Measurements from ENCODE around the gene PGAP3.

PGAP3 gene

GRCh38 chr17:39636927-39637736, 50.7 kb downstream of the PGAP3 start, which contains the start of gene STARD3 (continued):
- TF ChIP-seq SP7 (tag by site-specific recombination; IDR thresholded peaks at IDR 0.05) (peak; percentile 89), GFI1B (tag by site-specific recombination; IDR thresholded peaks at IDR 0.05) (peak; percentile 40; the same call in 1 of the 2 replicates), OSR2 (tag by site-specific recombination; IDR thresholded peaks at IDR 0.05) (peak; percentile 44; the same call in 1 of the 2 replicates), ZNF24 (tag by site-specific recombination; IDR thresholded peaks at IDR 0.05) (peak; percentile 60; the same call in 1 of the 2 replicates), KLF8 (tag by site-specific recombination; IDR thresholded peaks at IDR 0.05) (peak; percentile 81), HOXD13 (CRISPR knock-in tag; IDR thresholded peaks at IDR 0.05; ENCODE audit: borderline replicate concordance) (no peak), ZNF133 (tag by site-specific recombination; IDR thresholded peaks at IDR 0.05) (no peak), ZNF558 (tag by site-specific recombination; IDR thresholded peaks at IDR 0.05) (no peak), ZNF792 (tag by site-specific recombination; IDR thresholded peaks at IDR 0.05) (no peak), ZBTB49 (tag by site-specific recombination; IDR thresholded peaks at IDR 0.05; ENCODE audit: low read depth) (no peak), ZFP3 (tag by site-specific recombination; IDR thresholded peaks at IDR 0.05; ENCODE audit: low read depth) (no peak), ZNF175 (tag by site-specific recombination; IDR thresholded peaks at IDR 0.05) (no peak), ZNF785 (tag by site-specific recombination; IDR thresholded peaks at IDR 0.05) (no peak), ZNF639 (tag by site-specific recombination; IDR thresholded peaks at IDR 0.05) (peak; percentile 64; the same call in 1 of the 2 replicates)

GRCh38 chr17:39636587-39636926, 51.3 kb downstream of the PGAP3 start:
- no peak for TF ChIP-seq SP2 (tag by site-specific recombination; IDR thresholded peaks at IDR 0.05)
- no peak for TF ChIP-seq ZNF335 (tag by site-specific recombination; conservative IDR thresholded peaks at IDR 0.05)
- peak; percentile 45; the same call in 1 of the 2 replicates for TF ChIP-seq WT1 (tag by site-specific recombination; IDR thresholded peaks at IDR 0.05)
- TF ChIP-seq SCRT2 (tag by site-specific recombination; IDR thresholded peaks at IDR 0.05), result no peak
- POLR2A ChIA-PET, result interaction anchor here (2.2 kb wide), 1 partner anchor 10 kb away, joined by 12 read pairs; the partner anchor contains the start of gene PPP1R1B
- CTCF ChIA-PET, result interaction anchor here (0.5 to 14.6 kb wide), 2 partner anchors 15 to 89 kb away, joined by 3 to 311 read pairs; no protein-coding TSS in a partner anchor

GRCh38 chr17:39635614-39636176, 52.2 kb downstream of the PGAP3 start:
- no peak overlapping the region for H3K4me3 ChIP-seq (ENCODE audit: low read depth, low read length)
- POLR2A ChIA-PET, result interaction anchor here (0.7 to 2.2 kb wide), 3 partner anchors 9 to 94 kb away, joined by 3 to 12 read pairs (median 3); partner anchors contain the start of genes PGAP3 and PPP1R1B
- no peak overlapping the region; the same call in 1 of the 2 replicates for H3K27ac ChIP-seq (ENCODE audit: extremely low read depth, low read depth, low read length)
- H3K4me1 ChIP-seq (ENCODE audit: control insufficient read depth, insufficient read depth, low read length), result peaks cover 28% of the 10 kb centered on the region
- no peaks in the 10 kb centered on the region for H3K9me3 ChIP-seq (ENCODE audit: control insufficient read depth, insufficient read depth, low read depth, low read length)
- CTCF ChIA-PET, result interaction anchor here (0.7 to 14.6 kb wide), 13 partner anchors 7 to 166 kb away, joined by 3 to 311 read pairs (median 5); partner anchors contain the start of genes PNMT and PPP1R1B
- peak; percentile 49; the same call in 1 of the 2 replicates for TF ChIP-seq ZNF398 (tag by site-specific recombination; IDR thresholded peaks at IDR 0.05)
- peak; percentile 90 for TF ChIP-seq PRDM10 (tag by site-specific recombination; IDR thresholded peaks at IDR 0.05)
- peak; percentile 52; the same call in 1 of the 2 replicates for TF ChIP-seq ZNF10 (tag by site-specific recombination; IDR thresholded peaks at IDR 0.05)
- TF ChIP-seq SP2 (tag by site-specific recombination; IDR thresholded peaks at IDR 0.05), result peak; percentile 29; the same call in 1 of the 2 replicates
- TF ChIP-seq SP3 (tag by site-specific recombination; IDR thresholded peaks at IDR 0.05), result peak; percentile 34; the same call in 1 of the 2 replicates
- no peak for TF ChIP-seq ZNF555 (tag by site-specific recombination; conservative IDR thresholded peaks at IDR 0.05)
- no peaks in the 10 kb centered on the region for H3K36me3 ChIP-seq (ENCODE audit: control insufficient read depth in 2 of 2, insufficient read depth in 1 of 2, low read length in 2 of 2)

More at GRCh38 chr17:39636587-39636926, 51.3 kb downstream of the PGAP3 start:
- H3K4me1 ChIP-seq (ENCODE audit: control insufficient read depth, insufficient read depth, low read length), result peaks cover 25% of the 10 kb centered on the region
- peak overlapping the region; percentile 88 for H3K4me3 ChIP-seq (ENCODE audit: low read depth, low read length)
- H3K27ac ChIP-seq (ENCODE audit: extremely low read depth, low read depth, low read length), result peak overlapping the region; percentile 76
- H3K9me3 ChIP-seq (ENCODE audit: control insufficient read depth, insufficient read depth, low read depth, low read length), result no peaks in the 10 kb centered on the region
- H3K36me3 ChIP-seq (ENCODE audit: control insufficient read depth in 2 of 2, insufficient read depth in 1 of 2, low read length in 2 of 2), result no peaks in the 10 kb centered on the region

Measured in HEK293 (cell line).